AG04449 (cell line): ENCODE results near the gene FAM209B.

ENCODE experiments used
- CTCF ChIA-PET: fragments of 350-600 bp; formaldehyde crosslinking; extraction: SDS; loops from one replicate; lab custom pipeline; 2021; ENCODE audit warnings: antibody characterized with exemption; lab: Yijun Ruan, JAX
- POLR2A ChIA-PET: fragments of 400-600, 350-600 bp; formaldehyde crosslinking; extraction: SDS; loops from one replicate; lab custom pipeline; 2020; ENCODE audit warnings: antibody characterized with exemption, inconsistent platforms; lab: Yijun Ruan, JAX
- DNase-seq: peaks from one replicate; pipeline ENCODE4 v3.0.0-alpha.2; 2010; ENCODE audit warnings: low read depth, low spot score
- H3K4me3 ChIP-seq: 2 replicates; pipeline ENCODE4 v1.5.1; 2011; ENCODE audit warnings: low read depth, mild to moderate bottlenecking, control low read depth, low read length
- CTCF ChIP-seq: IDR thresholded peaks from one replicate; pipeline ENCODE4 v1.5.1; 2011; ENCODE audit warnings: mild to moderate bottlenecking, moderate library complexity, low read length, control low read depth, inconsistent platforms; ENCODE audit not compliant: insufficient read depth; ENCODE audit errors: missing control alignments

The FAM209B gene

GRCh38 chr20:56504373-56505005 is 28.6 kb upstream of the FAM209B start:
- no peak overlapping the region for H3K4me3 ChIP-seq
- peak; percentile 42 for TF ChIP-seq CTCF
- ChIA-PET CTCF (interaction anchor here (1.2 to 1.7 kb wide), 4 partner anchors 10 to 104 kb away, joined by 3 to 5 read pairs (median 4); no protein-coding TSS in a partner anchor), POLR2A (no interaction called here)
- DNase-seq: no peak

- no peak overlapping the region for H3K4me3 ChIP-seq
- DNase-seq: no peak
- no peak for TF ChIP-seq CTCF
- ChIA-PET CTCF (interaction anchor here (1.5 kb wide), 1 partner anchor 12 kb away, joined by 5 read pairs; no protein-coding TSS in a partner anchor), POLR2A (no interaction called here)
Observed at GRCh38 chr20:56506103-56506502, 26.9 kb upstream of the FAM209B start.

- POLR2A ChIA-PET: no interaction called here
- CTCF ChIA-PET: interaction anchor here (1.4 to 2.7 kb wide), 2 partner anchors 111 to 113 kb away, joined by 3 to 11 read pairs; no protein-coding TSS in a partner anchor
Observed at GRCh38 chr20:56511926-56512325, 21.1 kb upstream of the FAM209B start.

GRCh38 chr20:56513161-56514150 is 19.6 kb upstream of the FAM209B start:
- no peak for DNase-seq
- TF ChIP-seq CTCF: no peak
- POLR2A ChIA-PET: no interaction called here
- H3K4me3 ChIP-seq: no peak overlapping the region
- CTCF ChIA-PET: interaction anchor here (0.9 to 3.5 kb wide), 3 partner anchors 10 to 117 kb away, joined by 3 to 35 read pairs (median 3); no protein-coding TSS in a partner anchor

More at GRCh38 chr20:56511926-56512325, 21.1 kb upstream of the FAM209B start:
- TF ChIP-seq CTCF: no peak
- H3K4me3 ChIP-seq: no peak overlapping the region
- DNase-seq: no peak

DNA sequence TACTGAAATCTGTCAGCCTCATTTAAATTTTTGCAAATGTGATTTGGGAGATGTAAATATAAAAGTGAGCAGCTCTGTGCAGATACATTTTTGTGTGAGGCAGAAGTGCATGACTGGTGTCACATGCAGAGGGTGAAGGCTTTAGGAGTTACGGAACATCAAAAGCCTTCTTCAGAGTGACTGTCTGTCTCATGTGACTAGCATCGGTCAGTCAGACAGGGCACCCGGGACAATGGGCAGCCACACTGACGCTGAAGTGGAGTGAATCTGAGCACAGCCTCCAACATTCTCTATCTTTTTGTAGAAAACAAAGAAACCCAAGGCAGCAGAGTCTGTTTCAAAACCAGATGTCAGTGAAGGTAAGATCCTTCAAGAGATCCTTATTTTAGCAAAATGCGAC is 16.4 kb upstream of the FAM209B start:
- no peak for DNase-seq
- H3K4me3 ChIP-seq: no peak overlapping the region
- TF ChIP-seq CTCF: no peak
- POLR2A ChIA-PET: no interaction called here
- CTCF ChIA-PET: interaction anchor here (0.7 to 3.5 kb wide), 9 partner anchors 9 to 130 kb away, joined by 3 to 35 read pairs (median 4); partner anchors contain the start of genes AURKA, CSTF1 and FAM209A

DNA sequence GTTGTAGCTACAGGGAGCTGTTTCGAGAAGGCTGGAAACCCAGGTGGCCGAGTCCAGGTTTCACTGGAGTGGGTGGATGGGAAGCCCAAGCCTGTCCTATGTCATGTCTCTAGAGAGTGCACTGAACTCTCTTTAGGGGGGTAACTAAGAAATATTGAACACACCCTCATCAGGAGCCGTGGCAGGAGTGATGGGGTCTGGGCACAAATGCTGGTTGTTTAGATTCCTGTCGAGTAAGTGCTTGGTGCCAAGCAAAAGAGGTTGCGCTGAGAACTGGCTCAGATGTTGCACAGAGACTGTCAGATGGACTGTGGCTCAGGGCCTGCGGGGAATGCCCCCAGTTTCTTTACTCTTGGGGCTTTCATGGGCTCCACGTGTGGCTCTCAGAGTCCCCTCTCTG is 15.8 kb upstream of the FAM209B start:
- TF ChIP-seq CTCF: no peak
- H3K4me3 ChIP-seq: no peak overlapping the region
- ChIA-PET POLR2A (no interaction called here), CTCF (interaction anchor here (1.4 to 2.6 kb wide), 2 partner anchors 115 to 119 kb away, joined by 3 to 9 read pairs; no protein-coding TSS in a partner anchor)
- no peak for DNase-seq
